ENCODE measurements around the gene ANP32E.

DNA sequence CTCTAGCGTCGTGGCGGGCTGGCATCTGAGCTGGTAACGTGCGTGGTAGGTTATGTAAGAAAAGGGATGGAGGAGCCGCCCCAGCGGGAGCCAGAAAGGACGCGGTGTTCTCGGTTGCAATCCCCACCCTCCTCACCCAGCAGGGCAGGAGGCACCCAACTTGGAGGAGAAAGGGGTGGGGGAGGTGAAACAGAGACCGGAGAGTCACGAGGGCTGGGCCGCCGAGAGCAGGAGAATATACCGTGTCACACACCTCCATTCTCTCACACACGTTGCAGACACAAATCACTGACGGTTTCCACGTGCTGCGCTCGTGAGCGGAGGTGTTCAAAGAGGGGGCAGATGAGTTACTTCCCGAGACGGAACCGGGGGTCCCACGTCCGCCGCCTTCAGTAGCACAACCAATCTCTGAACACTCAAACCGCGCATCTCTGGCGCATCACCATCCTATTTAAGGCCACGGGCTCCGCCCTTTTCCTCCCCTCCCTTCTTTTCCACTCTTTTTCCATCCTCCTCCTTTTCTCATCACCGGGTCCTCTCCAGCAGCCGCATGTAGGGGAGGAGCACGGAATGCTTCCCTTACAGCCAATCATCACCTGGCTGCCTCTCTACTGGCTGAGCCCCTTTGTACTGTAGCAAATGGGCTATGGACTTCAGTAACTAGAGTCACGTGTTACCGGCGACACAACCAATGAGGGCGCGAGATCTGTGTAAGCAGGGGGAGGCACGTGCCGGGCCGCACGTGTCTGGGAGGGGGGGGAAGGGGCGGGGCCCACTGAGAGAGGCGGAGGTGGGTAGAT lies 46.0 kb upstream of the ANP32E start, which contains the start of gene CIART:
- TF ChIP-seq, protein P1, sequence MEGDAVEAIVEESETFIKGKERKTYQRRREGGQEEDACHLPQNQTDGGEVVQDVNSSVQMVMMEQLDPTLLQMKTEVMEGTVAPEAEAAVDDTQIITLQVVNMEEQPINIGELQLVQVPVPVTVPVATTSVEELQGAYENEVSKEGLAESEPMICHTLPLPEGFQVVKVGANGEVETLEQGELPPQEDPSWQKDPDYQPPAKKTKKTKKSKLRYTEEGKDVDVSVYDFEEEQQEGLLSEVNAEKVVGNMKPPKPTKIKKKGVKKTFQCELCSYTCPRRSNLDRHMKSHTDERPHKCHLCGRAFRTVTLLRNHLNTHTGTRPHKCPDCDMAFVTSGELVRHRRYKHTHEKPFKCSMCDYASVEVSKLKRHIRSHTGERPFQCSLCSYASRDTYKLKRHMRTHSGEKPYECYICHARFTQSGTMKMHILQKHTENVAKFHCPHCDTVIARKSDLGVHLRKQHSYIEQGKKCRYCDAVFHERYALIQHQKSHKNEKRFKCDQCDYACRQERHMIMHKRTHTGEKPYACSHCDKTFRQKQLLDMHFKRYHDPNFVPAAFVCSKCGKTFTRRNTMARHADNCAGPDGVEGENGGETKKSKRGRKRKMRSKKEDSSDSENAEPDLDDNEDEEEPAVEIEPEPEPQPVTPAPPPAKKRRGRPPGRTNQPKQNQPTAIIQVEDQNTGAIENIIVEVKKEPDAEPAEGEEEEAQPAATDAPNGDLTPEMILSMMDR (IDR thresholded peaks at IDR 0.05): no peak
- TF ChIP-seq POLR2A (IDR thresholded peaks at IDR 0.05): peak in 1 of 2 donors; percentile 51
